T-helper 2 cell (primary cell): ENCODE measurements around the gene C10orf71.

Experiments used
- DNase-seq, 5 experiments: peaks; one replicate each; pipeline versions ENCODE4 v3.0.0 to v3.0.0-alpha.2; 2012 to 2022

The C10orf71 gene

DNA sequence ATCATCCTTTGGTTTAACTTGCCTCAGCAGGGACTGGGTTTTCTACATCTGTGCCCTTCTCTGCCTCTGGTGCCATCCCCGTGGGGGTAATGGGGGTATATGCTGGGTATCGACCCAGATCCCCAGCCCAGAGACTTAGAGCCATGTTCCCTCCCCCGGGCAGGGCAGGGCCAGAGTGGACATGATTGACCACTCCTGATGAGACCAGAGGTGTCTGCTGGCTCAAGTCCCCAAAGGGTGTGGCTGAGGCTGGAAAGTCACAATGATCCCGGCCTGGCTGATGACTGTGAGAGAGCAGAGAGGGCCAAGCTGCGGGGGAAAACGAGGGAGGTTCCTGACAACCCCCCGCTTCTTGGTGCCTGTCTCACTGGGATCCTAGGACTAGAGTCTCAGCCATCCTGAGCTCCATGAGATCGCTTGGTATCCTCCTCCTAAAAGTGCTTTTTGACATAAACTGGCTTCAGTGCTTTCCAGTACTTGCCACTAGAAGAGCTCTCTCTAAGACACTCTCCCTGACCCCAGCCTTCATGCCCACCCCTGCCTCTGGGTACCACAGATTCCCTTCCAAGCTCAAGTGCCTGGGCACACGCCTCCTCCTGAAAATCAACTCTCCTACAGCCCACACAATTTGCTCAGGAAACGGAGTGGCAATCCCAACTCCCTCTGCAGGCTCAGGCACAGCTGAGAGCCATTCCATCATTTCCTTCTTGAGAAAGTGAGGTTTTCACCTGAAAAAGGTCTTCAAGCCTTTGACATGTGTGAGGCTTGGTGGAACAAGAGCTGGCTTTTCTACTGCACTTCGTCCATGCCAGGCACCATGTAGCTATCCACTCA is 63.0 kb downstream of the C10orf71 start:
- DNase-seq, result no peak

DNA sequence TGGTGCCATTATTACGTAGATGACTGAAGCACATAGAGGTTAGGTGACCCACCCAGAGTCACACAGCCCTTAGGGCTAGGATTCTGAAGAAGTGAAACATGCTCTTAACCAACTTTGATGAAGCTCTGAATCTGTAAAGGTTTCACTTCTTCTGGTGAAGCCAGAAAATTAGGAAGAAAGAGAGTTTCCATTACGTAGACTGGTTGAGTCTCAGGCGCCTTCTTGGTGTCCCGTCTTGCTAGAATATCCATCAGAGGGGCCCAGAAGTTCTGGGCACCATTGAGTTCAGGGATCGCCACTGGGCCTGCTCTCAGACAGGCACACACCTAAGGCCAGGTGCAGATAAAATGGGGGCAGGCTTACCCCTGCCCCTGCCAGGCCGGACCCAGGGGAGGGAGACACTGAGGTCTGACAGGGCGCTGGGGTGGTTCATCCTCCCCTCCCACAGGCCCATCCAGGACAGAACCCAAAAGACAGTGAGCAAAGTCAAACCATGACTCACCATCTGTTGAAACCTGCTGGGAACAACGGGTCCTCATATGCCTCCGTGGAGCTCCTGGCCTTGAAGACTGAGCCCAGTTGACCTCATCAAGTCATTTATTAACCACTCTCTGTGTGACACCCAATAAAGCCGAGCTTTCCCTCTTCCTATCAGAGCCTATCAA is 63.8 kb downstream of the C10orf71 start:
- no peak for DNase-seq

DNA sequence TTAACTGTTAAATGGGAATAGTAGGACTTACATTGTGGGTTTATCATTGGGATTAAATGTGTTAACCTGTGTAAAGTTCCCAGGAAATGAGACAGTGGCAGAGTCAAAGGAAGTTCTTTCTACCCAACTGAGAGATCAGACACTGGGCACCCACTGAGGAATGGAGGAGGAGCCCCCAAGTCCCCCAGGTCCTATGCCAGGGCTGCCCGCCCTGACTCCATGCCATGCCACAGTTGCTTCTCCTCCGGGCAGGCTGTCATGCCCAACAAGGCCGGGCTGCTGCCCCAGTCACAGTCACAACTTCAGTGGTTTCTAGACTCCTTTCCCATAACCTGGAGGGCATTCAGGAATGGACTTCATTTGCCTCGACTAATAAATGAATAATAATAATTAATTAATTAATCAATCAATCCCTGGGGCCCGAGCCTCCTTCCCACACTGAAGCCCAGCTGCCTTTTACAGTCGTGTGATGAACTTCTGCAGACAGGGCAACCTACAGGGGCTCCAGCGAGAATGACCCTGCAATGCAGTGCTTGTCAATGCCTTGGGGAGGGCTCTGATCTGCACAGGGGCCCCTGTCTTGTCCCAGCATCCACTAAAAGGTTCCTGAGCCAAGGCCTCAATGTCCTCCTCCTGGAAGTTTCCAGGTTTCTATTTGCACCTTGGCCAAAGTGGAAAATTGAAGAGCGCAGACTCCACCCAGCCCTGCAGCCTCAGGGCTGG is 64.5 kb downstream of the C10orf71 start:
- DNase-seq, result no peak

DNA sequence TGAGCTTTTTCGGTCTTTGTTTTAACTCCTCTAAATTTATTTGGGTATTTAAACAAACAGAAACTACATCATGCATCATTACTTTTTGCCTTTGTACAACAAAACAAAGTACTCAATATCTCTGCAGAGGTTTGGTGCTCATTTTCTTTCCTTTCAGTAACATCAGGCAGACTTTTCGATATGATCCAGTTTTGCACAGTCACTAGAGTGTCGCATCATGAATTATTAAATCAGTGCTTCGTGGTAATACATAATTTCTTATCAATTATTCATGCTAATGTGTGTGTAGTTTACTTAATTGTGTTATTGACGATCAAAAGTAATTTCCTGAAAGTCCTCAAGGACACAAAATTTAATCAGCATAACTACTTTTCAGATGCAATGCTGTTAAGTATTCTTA is 65.1 kb downstream of the C10orf71 start:
- no peak for DNase-seq

GRCh38 chr10:49364747-49365146 is 65.8 kb downstream of the C10orf71 start:
- DNase-seq, result no peak

DNA sequence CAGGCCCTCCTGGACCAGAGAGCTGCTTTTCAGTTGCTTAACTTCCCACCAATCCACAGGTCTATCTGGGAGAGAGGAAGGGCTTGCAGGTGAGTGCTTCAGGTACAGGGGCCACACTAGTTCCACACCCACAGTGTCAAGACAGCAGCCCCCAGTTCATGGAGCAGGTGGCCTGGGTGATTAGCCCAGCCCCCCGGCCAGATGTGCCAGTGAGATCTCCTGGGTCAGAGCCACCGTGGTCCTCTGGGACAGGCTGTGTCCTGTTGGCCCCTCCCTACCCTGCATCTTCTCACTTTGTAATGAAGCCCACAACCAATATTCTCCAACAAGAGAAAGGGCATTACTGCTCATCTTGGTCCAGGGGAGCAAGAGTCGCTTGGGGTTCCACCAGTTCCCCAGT is 66.3 kb downstream of the C10orf71 start:
- DNase-seq, result no peak

DNA sequence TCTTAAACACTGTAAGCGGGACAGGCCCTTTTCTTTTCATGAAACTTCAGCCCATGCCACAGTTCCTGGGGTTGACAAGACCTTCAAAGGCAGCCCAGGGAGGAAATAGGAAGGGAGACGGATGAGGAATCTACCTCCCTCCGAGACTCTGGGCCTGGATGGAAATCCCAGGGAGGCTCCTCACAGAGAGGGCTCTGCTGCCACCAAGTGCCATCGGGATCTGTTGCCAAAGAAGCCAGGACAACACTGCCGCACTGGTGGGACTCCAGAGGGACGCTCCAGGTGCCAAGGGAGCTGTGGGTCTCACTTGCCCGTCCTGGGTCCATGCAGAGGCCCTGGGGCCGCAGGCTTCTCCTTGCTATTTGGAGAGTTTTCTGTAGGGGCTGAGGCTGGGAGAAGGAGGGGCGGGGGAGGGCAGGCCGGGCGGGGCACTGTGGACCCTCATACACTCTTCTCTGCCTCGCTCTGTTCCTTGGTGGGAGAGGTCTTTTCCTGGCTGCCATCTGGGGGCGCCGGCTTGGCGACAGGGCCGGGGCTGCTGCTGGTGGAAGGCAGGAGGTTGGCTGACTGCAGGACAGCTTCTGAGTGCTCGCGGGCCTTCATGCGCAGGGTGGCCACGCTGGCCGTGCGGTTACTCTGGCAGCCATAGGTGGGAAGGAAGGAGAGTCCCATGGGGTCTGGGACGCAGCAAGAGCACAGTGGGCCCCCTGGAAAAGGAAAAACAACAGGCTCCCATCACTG is 66.9 kb downstream of the C10orf71 start:
- DNase-seq, result no peak

DNA sequence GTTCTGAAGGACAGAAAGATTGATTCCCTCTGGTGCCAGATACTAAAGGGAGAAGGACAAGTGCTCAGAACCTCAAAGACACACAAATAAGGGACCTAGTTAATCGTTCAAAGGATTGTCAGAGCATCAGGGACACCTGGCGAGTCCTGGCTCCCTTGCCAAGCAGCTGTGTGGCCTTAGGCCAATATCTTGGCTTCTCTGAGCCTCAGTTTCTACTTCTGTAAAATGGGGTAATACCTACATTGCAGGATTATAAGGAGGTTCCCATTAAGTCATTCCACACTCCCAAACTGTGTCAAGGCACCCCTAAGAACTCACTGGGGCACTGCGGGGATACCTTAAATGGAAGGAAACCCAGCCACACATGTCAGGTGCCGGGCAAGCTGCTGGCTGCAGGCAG is 67.5 kb downstream of the C10orf71 start:
- DNase-seq, result no peak

- DNase-seq, result no peak
Measured at GRCh38 chr10:49367600-49367999, 68.6 kb downstream of the C10orf71 start.

- DNase-seq, result no peak
Measured at GRCh38 chr10:49368256-49368655, 69.3 kb downstream of the C10orf71 start.

DNA sequence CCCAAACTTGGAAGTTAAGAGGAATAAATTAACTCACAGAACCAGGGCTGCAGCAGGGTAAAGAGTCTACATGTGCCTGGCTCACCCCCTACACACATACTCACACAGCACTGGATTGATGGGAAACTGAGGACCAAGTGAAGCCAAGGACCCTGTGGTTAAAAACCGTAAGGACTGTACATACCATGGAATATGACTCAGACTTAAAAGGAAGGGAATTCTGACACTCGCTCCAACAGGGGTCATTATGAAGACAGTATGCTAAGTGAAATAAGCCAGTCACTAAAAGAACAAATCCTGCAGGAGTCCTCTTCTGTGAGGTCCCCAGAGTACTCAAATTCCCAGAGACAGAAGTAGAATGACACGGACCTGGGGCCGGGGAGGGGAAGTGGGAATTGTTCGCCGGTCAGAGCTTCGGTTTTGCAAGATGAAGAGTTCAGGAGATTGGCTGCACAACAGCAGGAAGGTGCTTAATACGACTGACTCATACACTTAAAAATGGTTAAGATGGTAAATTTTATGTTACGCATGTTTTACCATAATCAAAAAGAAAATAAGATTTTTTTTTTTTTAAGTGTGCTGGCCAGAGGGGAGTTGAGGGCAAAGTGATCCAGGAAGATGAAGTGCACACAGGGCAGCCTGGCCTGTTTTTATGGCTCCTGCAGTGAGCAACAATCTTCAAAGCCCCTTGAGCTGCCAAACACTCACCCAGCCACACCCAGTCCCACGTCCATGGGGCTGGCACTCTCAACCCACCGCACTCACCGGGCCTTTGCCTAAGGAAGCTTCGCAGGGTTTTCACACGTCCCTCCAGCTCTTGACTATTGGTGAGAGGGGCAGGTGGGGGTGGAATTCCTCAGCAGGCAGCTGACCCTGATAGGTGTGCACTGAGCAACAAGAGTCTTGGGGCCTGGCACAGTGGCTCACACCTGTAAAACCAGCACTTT is 70.5 kb downstream of the C10orf71 start:
- DNase-seq, result no peak

GRCh38 chr10:49370326-49371100 is 71.5 kb downstream of the C10orf71 start:
- no peak for DNase-seq

DNA sequence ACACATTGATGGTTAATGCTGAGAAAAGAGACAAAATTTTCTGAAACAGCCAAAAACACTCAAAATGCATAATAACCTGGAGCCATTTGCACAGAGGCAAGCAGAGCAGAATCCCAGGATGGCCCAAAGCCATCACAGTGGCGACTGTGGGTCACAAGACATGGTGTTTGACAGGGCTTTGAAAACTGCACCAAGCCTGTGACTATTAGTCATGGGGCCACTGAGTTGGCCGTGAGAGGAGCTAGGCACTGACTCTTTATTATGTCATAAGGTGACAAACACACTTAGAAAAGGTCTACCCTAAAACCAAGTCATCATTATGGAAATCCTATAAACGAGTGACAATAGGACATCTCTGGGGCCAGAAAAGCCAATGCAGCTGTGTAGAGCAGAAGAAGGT is 73.0 kb downstream of the C10orf71 start:
- DNase-seq, result no peak

DNA sequence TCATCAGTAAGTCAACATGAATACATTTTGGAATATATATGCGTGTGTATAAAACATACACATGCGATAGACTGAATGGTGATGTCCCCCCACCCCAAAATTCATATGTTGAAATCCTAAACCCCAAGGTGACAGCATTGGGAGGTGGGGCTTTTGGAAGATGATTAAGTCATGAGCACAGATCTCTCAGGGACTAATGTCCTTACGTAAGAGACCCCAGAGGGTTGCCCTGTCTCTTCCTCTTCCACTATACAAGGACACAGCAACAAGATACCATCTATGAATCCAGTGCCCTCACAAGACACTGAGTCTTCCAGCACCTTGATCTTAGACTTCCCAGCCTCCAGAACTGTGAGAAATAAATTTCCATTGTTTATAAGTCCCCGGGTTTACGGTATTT is 74.4 kb downstream of the C10orf71 start:
- DNase-seq, result no peak

- DNase-seq, result no peak
Measured at GRCh38 chr10:49374740-49375139, 75.8 kb downstream of the C10orf71 start.

DNA sequence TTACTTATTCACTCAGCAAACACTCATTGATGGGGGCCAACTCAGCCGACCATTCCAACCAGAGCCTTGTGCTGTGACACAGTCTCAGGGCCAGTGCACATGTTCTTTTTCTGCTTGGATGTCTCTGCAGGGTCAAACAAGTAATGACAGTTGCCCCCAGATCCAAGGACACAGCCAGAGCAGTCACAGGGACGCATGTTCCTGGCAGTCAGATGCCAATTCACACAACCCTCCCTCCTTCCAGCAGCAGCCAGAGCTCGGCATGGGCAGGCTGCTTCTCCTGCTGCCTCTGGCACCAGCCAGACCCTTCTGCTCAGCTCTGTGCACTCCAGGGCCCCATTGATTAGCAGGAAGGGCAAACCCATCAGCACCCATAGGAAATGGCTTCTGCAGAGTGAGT is 76.6 kb downstream of the C10orf71 start:
- DNase-seq, result no peak
